ENCODE data around the gene PIK3R1.

The PIK3R1 gene

DNA sequence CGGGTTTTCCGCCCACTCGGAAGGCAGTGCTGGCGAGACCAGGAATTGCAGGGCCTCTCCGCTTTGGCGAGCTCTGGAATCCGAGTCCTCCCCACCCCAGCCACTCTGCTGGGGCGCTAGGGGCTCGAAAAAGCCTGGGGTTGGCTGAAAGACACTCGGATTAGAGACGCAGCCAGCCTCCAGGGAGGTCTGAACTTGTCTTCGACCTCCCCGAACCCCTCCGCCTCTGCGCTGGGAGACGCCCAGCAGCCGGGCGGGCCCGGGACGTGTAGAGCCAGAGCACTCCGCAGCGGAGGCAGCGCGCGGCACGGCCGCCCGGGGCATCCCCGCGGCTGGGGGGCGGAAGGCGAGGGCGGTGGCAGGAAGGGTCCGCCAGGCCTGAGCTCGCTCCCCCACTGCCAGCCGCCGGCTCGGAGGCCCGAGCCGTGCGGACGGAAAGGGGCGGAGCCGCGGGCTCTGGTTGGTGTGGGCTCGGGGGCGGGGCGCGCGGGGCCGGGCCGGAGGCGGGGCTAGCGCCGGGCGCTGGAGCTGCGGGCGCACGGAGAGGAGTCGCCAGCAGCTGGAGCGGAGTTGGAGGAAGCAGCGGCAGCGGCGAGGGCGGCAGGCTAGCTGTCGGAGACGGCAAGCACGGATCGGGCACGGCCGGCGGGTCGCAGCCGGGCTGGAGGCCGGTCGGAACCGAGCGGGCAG, at the start of gene PIK3R1:
PIK3R1 (plus strand) TSS at position 549 of the 690 bp plus-strand sequence. CDS start 10,920 bp downstream, outside the sequence.
- H3K27ac Mint-ChIP-seq, result peak within 1 kb of the TSS; percentile 91
- peak within 1 kb of the TSS; percentile 91 for H3K4me3 Mint-ChIP-seq
- H3K36me3 Mint-ChIP-seq, result peaks cover 4% of the 10 kb centered on the region
- H3K27me3 Mint-ChIP-seq, result no peaks in the 10 kb centered on the region
- H3K9me3 Mint-ChIP-seq (ENCODE audit: low read depth), result no peaks in the 10 kb centered on the region
- H3K4me1 Mint-ChIP-seq (ENCODE audit: low read depth), result peaks cover 47% of the 10 kb centered on the region

DNA sequence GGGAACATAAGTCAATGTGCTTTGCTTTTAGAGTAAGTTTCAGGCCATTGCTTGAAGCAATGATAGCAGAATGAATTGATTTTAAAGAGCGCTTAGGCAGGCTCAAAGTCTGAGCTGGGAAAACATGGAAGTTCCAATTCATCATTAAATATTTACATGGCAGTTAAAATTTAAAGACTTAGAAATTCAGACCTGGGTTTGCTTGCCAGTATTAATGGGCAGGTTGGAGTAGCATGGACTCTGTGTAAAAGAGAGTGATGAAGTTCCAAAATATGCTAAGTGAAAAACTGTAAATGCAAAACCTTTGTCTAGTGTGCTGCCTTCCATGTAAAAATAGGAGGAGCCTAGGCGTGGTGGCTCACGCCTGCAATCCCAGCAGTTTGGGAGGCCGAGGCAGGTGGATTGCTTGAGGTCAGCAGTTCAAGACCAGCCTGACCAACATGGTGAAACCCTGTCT, 48.3 kb upstream of the PIK3R1 start:
- H3K36me3 Mint-ChIP-seq, result peaks cover 2% of the 10 kb centered on the region
- H3K4me1 Mint-ChIP-seq (ENCODE audit: low read depth), result no peaks in the 10 kb centered on the region
- H3K27me3 Mint-ChIP-seq, result no peaks in the 10 kb centered on the region
- no peaks in the 10 kb centered on the region for H3K9me3 Mint-ChIP-seq (ENCODE audit: low read depth)
- H3K4me3 Mint-ChIP-seq, result no peak overlapping the region
- H3K27ac Mint-ChIP-seq, result no peak overlapping the region

DNA sequence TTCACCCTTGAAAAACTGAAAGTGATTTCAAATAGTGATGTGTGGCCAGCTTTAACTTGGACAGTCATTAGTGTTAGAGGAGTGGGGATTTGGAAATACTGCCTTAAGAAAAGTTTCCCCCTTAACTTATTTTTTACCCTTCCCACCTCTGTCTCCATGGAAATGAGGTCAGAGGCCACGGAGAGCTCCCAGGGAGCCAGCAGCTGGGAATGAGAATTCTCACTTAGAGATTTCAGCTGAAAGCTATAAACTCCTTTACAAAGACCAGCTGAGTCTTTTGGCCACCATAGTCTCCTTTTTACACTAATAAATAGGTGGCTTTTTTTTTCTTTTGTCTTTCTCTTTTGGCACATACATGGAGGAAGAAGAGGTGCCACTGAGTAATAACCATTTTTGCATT, 45.7 kb upstream of the PIK3R1 start:
- H3K27ac Mint-ChIP-seq, result no peak overlapping the region
- no peak overlapping the region for H3K4me3 Mint-ChIP-seq
- H3K4me1 Mint-ChIP-seq (ENCODE audit: low read depth), result no peaks in the 10 kb centered on the region
- H3K9me3 Mint-ChIP-seq (ENCODE audit: low read depth), result no peaks in the 10 kb centered on the region
- peaks cover 2% of the 10 kb centered on the region for H3K36me3 Mint-ChIP-seq
- no peaks in the 10 kb centered on the region for H3K27me3 Mint-ChIP-seq

DNA sequence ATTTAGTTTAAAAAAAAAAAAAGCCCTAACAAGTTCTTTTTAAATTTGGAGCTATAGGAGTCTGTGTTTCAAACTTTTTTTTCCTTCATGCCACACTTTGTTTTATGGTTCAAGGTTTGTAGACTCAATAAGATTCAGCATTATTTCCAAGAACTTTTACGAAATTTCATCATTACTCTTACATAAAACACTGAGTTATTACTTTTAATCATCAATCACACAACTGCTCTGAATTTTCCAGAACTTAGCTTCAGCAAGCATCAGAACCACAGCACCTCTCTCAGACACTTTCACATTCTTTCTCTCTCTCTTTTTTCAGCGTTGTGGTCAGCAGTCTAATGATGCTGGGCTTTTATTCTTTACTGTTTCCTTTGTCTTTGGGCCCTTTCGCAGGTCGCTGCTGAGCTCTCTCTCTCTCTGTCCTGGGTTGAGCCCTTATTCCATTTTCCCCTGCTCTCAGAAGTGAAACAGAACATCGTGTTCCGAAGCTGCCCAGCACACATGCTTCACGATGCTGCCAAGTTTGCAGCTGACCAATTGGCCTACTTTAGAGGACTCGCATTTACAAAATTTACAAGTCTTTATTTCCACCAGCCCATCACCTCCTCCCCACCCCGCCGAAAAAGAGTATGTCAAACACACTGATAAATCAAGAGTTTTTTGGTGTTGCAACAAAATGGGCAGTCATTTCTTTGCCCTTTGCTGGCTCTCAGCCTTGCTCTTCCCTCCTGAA, 44.6 kb upstream of the PIK3R1 start:
- Mint-ChIP-seq H3K27me3 (no peaks in the 10 kb centered on the region), H3K4me1 (ENCODE audit: low read depth) (no peaks in the 10 kb centered on the region)

GRCh38 chr5:68172314-68172713, 43.2 kb upstream of the PIK3R1 start:
- Mint-ChIP-seq H3K4me1 (ENCODE audit: low read depth) (no peaks in the 10 kb centered on the region), H3K36me3 (no peaks in the 10 kb centered on the region), H3K4me3 (no peak overlapping the region)

More for the DNA sequence above, 44.6 kb upstream of the PIK3R1 start:
- peaks cover 2% of the 10 kb centered on the region for H3K36me3 Mint-ChIP-seq
- H3K27ac Mint-ChIP-seq, result no peak overlapping the region
- no peak overlapping the region for H3K4me3 Mint-ChIP-seq
- no peaks in the 10 kb centered on the region for H3K9me3 Mint-ChIP-seq (ENCODE audit: low read depth)

GRCh38 chr5:68173007-68173406, 42.5 kb upstream of the PIK3R1 start:
- H3K27ac Mint-ChIP-seq, result no peak overlapping the region
- H3K4me3 Mint-ChIP-seq, result no peak overlapping the region
- no peaks in the 10 kb centered on the region for H3K36me3 Mint-ChIP-seq
- no peaks in the 10 kb centered on the region for H3K27me3 Mint-ChIP-seq
- no peaks in the 10 kb centered on the region for H3K9me3 Mint-ChIP-seq (ENCODE audit: low read depth)
- no peaks in the 10 kb centered on the region for H3K4me1 Mint-ChIP-seq (ENCODE audit: low read depth)

More at GRCh38 chr5:68172314-68172713, 43.2 kb upstream of the PIK3R1 start:
- Mint-ChIP-seq H3K27ac (no peak overlapping the region), H3K27me3 (no peaks in the 10 kb centered on the region), H3K9me3 (ENCODE audit: low read depth) (no peaks in the 10 kb centered on the region)

DNA sequence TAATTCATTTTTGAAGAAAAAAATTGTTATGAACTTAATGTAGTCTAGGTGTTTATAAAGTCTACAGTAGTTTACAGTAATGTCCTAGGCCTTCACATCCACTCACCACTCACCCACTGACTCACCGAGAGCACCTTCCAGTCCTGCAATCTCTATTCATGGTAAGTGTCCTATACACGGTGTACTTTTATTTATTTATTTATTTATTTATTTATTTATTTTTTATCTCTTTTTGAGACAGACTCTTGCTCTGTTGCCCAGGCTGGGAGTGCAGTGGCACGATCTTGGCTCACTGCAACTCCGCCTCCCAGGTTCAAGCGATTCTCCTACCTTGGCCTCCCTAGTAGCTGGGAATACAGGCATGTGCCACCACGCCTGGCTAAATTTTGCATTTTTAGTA, 39.3 kb upstream of the PIK3R1 start:
- H3K27me3 Mint-ChIP-seq, result no peaks in the 10 kb centered on the region
- H3K4me1 Mint-ChIP-seq (ENCODE audit: low read depth), result no peaks in the 10 kb centered on the region
- H3K4me3 Mint-ChIP-seq, result no peak overlapping the region
- H3K36me3 Mint-ChIP-seq, result no peaks in the 10 kb centered on the region
- no peaks in the 10 kb centered on the region for H3K9me3 Mint-ChIP-seq (ENCODE audit: low read depth)
- H3K27ac Mint-ChIP-seq, result no peak overlapping the region

- Mint-ChIP-seq H3K4me3 (no peak overlapping the region), H3K27ac (no peak overlapping the region), H3K36me3 (no peaks in the 10 kb centered on the region), H3K27me3 (no peaks in the 10 kb centered on the region), H3K4me1 (ENCODE audit: low read depth) (no peaks in the 10 kb centered on the region), H3K9me3 (ENCODE audit: low read depth) (no peaks in the 10 kb centered on the region)
These were observed 38.6 kb upstream of the PIK3R1 start for GRCh38 chr5:68176802-68177479.

DNA sequence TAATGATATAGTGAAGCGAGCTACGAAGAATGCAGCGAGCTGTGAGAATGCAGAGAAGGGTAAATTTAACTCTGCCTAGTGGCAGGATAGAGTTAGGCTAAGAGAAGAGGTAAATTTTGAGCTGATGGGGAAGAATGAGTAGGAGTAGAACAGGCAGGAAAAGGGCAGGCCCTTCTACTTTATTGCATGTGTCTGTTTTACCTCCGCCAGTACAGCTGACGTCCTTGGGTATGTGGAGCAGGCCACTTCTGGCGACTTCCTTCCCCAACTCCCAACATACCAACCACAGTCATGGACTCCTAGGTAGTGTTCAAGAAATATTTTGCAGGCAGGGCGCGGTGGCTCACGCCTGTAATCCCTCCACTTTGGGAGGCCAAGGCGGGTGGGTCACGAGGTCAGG, 37.9 kb upstream of the PIK3R1 start:
- no peaks in the 10 kb centered on the region for H3K9me3 Mint-ChIP-seq (ENCODE audit: low read depth)
- no peaks in the 10 kb centered on the region for H3K27me3 Mint-ChIP-seq
- H3K36me3 Mint-ChIP-seq, result no peaks in the 10 kb centered on the region
- no peaks in the 10 kb centered on the region for H3K4me1 Mint-ChIP-seq (ENCODE audit: low read depth)
- H3K4me3 Mint-ChIP-seq, result no peak overlapping the region
- no peak overlapping the region for H3K27ac Mint-ChIP-seq

DNA sequence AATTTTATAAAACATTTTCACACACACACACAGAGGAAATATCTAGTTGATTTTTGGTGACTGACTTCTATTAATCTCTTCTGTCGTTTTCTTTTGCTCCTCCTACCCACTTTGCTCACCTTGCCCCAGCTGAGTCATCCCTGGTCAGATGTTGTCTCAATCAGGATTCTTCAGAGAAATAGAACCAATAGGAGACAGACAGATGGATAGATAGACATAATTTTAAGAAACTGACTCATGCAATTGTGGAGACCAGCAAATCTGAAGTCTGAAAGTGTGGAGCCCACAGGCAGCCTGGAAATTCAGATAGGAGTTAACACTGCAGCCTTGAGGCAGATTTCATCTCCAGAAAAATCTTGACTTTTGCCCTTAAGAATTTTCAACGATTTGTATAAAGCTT, 37.0 kb upstream of the PIK3R1 start:
- Mint-ChIP-seq H3K27ac (no peak overlapping the region), H3K27me3 (no peaks in the 10 kb centered on the region), H3K4me1 (ENCODE audit: low read depth) (no peaks in the 10 kb centered on the region), H3K4me3 (no peak overlapping the region), H3K9me3 (ENCODE audit: low read depth) (no peaks in the 10 kb centered on the region), H3K36me3 (no peaks in the 10 kb centered on the region)

GRCh38 chr5:68180121-68181038, 35.2 kb upstream of the PIK3R1 start:
- no peaks in the 10 kb centered on the region for H3K4me1 Mint-ChIP-seq (ENCODE audit: low read depth)
- H3K27me3 Mint-ChIP-seq, result no peaks in the 10 kb centered on the region
- no peaks in the 10 kb centered on the region for H3K9me3 Mint-ChIP-seq (ENCODE audit: low read depth)
- no peak overlapping the region for H3K4me3 Mint-ChIP-seq
- no peak overlapping the region for H3K27ac Mint-ChIP-seq
- H3K36me3 Mint-ChIP-seq, result peaks cover 2% of the 10 kb centered on the region

DNA sequence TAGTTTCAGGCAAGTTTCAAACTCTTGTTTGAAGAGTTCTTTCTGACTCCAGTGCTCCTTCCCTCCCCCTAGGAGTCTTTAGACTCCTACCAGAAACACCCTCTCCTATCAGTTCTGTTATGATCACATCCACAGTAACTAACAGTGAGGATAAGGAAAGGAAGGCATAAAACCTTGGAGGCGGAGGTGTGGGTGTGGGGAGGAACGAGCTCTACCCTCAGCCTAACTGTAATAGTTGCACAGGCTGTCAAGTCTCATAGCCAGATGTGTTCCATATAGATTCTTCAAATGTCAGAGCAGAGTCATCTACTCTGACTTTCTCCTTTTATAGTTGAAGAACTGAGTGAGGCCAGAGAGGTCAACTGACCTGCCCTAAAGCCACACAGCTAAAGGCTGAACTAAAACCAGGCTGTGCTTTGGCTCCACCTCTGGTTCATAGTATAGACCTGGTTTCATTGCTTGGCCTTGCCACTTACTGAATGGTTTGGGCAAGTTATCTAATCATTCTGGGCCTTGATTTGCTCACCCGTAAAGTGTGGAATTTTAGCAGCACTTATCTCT, 34.4 kb upstream of the PIK3R1 start:
- Mint-ChIP-seq H3K27me3 (no peaks in the 10 kb centered on the region), H3K36me3 (peaks cover 2% of the 10 kb centered on the region), H3K4me1 (ENCODE audit: low read depth) (no peaks in the 10 kb centered on the region), H3K27ac (no peak overlapping the region), H3K4me3 (no peak overlapping the region), H3K9me3 (ENCODE audit: low read depth) (no peaks in the 10 kb centered on the region)

- Mint-ChIP-seq H3K4me1 (ENCODE audit: low read depth) (no peaks in the 10 kb centered on the region), H3K27ac (no peak overlapping the region), H3K36me3 (peaks cover 2% of the 10 kb centered on the region), H3K27me3 (no peaks in the 10 kb centered on the region), H3K9me3 (ENCODE audit: low read depth) (no peaks in the 10 kb centered on the region), H3K4me3 (no peak overlapping the region)
These were observed 33.5 kb upstream of the PIK3R1 start for GRCh38 chr5:68182094-68182493.

DNA sequence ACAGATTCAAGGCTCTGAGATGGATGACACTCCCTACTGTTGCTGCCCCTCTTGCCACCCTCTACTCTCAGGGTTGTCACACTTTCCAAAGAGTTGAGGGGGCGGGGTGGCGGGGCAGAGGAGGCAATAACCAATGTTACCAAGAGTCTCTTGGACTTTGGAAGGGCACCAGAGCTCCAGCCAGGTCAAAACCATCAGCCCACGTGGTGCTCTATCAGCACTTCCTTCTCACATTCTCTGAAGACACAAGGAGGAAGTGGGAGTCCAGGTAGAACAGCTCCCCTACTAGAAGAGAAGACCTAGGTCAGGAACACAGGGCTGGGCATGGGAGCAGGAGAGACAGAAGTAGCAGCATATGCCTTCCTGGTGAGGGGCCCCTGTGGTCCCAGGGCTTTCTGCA, 33.0 kb upstream of the PIK3R1 start:
- H3K4me3 Mint-ChIP-seq, result no peak overlapping the region
- no peaks in the 10 kb centered on the region for H3K4me1 Mint-ChIP-seq (ENCODE audit: low read depth)
- no peaks in the 10 kb centered on the region for H3K27me3 Mint-ChIP-seq
- H3K36me3 Mint-ChIP-seq, result peaks cover 2% of the 10 kb centered on the region
- no peak overlapping the region for H3K27ac Mint-ChIP-seq
- H3K9me3 Mint-ChIP-seq (ENCODE audit: low read depth), result no peaks in the 10 kb centered on the region

Measured in activated naive CD8-positive, alpha-beta T cell (primary cell).